GM12891 (cell line): Measurements from ENCODE around the gene IL1RL1.

Source experiments
- PAX5 ChIP-seq: IDR thresholded peaks from 2 replicates; pipeline ENCODE4 v1.6.1; 2011; ENCODE audit warnings: low read length, moderate library complexity, mild to moderate bottlenecking; ENCODE audit not compliant: insufficient read depth, severe bottlenecking
- POLR2A ChIP-seq: IDR thresholded peaks from 2 replicates; pipeline ENCODE4 v1.6.1; 2011; ENCODE audit warnings: low read depth, low read length, control low read depth
- POLR2AphosphoS5 ChIP-seq: IDR thresholded peaks from 2 replicates; pipeline ENCODE4 v1.6.1; 2011; ENCODE audit warnings: low read depth, low read length, control low read depth
- POU2F2 ChIP-seq: IDR thresholded peaks from 2 replicates; pipeline ENCODE4 v1.6.1; 2011; ENCODE audit warnings: low read depth, mild to moderate bottlenecking, control low read depth, low read length, moderate library complexity
- SPI1 ChIP-seq: IDR thresholded peaks from 2 replicates; pipeline ENCODE4 v1.6.1; 2011; ENCODE audit warnings: low read depth, low read length, control low read depth
- TAF1 ChIP-seq: IDR thresholded peaks from 2 replicates; pipeline ENCODE4 v1.6.1; 2011; ENCODE audit warnings: low read depth, low read length, control low read depth

GRCh38 chr2:102386867-102387541, 75.6 kb downstream of the IL1RL1 start:
- TF ChIP-seq POLR2A (no peak), TAF1 (no peak), SPI1 (no peak), POLR2AphosphoS5 (no peak), PAX5 (no peak), POU2F2 (no peak)
